SH-SY5Y (cell line): ENCODE data around the gene DPF1.

Source experiments
- GATA2 ChIP-seq: IDR thresholded peaks from 2 replicates; pipeline ENCODE4 v1.6.1; 2011; ENCODE audit warnings: mild to moderate bottlenecking, low read depth, low read length
- GATA3 ChIP-seq: IDR thresholded peaks from 2 replicates; pipeline ENCODE4 v1.6.1; 2011; ENCODE audit warnings: low read depth, mild to moderate bottlenecking, low read length, moderate library complexity

DNA sequence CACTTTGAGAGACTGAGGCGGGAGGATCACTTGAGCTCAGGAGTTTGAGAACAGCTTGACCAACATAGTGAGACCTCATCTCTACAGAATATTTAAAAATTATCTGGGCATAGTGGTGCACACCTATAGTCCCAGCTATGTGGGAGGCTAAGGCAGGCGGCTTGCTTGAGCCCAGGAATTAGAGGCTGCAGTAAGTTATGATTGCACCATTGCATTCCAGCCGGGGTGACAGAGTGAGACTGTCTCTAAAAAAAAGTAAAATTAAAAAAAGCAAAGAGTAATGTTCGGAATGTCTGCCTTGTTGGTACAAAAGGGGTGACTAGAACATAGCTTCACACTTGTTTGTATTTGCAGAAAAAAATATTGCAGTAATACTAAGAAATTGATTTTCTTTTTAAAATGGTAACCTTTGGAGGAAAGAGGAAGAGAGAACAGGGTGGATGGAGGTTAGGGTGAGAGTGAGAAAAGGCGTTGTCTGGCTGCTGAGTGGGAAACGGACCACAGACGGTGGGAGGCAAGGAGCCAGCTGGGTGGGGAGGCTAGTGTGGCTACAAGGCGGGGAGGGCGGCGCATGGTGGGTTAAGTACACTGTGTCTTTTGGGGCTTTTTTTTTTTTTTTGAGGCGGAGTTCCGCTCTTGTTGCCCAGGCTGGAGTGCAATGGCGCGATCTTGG lies 21.9 kb upstream of the DPF1 start:
- TF ChIP-seq GATA3 (no peak), GATA2 (no peak)
